ENCODE measurements around the gene CCDC6. TPM values are rescaled to one million over a fixed set of nuclear protein-coding genes. Genes with fewer than 3 reads are reported as not detected.
A peak's percentile ranks its signal among the peaks of the same experiment; 100 is the strongest.

Gene CCDC6
- total RNA-seq, 1 experiment from 2014 or later, result 116 TPM

GRCh38 chr10:59812519-59813122 lies 93.7 kb downstream of the CCDC6 start:
- no peak for DNase-seq
- Histone ChIP-seq H3K4me1 (no peaks in the 10 kb centered on the region), H3K36me3 (ENCODE audit: control insufficient read depth, insufficient read depth, low read length) (peaks cover 10% of the 10 kb centered on the region), H3K4me3 (ENCODE audit: low read depth, low read length) (no peak overlapping the region), H3K27me3 (replicated peaks; ENCODE audit: control insufficient read depth, insufficient read depth, low read length) (no peaks in the 10 kb centered on the region), H3K9me3 (no peaks in the 10 kb centered on the region)
- H3K9me3 Mint-ChIP-seq (ENCODE audit: unreplicated experiment), result no peaks in the 10 kb centered on the region
- TF ChIP-seq CTCF (IDR thresholded peaks at IDR 0.05; ENCODE audit: insufficient read depth in 1 of 2, low read depth in 1 of 2, low read length in 1 of 2, severe bottlenecking in 1 of 2, unreplicated experiment in 1 of 2), result no peak
- H3K27ac Mint-ChIP-seq (ENCODE audit: unreplicated experiment), result no peak overlapping the region
- POLR2A ChIA-PET, result no interaction called here
- CTCF ChIA-PET, result interaction anchor here (0.7 to 1.0 kb wide), 2 partner anchors 173 to 228 kb away, joined by 3 to 4 read pairs; no protein-coding TSS in a partner anchor
- peaks cover 74% of the 10 kb centered on the region for H3K36me3 Mint-ChIP-seq (ENCODE audit: insufficient read depth, unreplicated experiment)
- no peak overlapping the region for H3K4me3 Mint-ChIP-seq (ENCODE audit: unreplicated experiment)
- BruUV-seq (replicated peaks), result no TSS peak
- intact Hi-C loops (cut with micrococcal nuclease; ENCODE audit: unreplicated experiment), result loop anchor here (10.0 kb wide), 1 partner anchor 568 kb away; no protein-coding TSS in a partner anchor
- no peaks in the 10 kb centered on the region for H3K27me3 Mint-ChIP-seq (ENCODE audit: insufficient read depth, unreplicated experiment)
- H3K4me1 Mint-ChIP-seq (ENCODE audit: low read depth, unreplicated experiment), result no peaks in the 10 kb centered on the region

GRCh38 chr10:59809644-59809974 lies 96.7 kb downstream of the CCDC6 start:
- no peaks in the 10 kb centered on the region for H3K4me1 Mint-ChIP-seq (ENCODE audit: low read depth, unreplicated experiment)
- H3K9me3 Mint-ChIP-seq (ENCODE audit: unreplicated experiment), result no peaks in the 10 kb centered on the region
- Histone ChIP-seq H3K27me3 (replicated peaks; ENCODE audit: control insufficient read depth, insufficient read depth, low read length) (no peaks in the 10 kb centered on the region), H3K4me3 (ENCODE audit: low read depth, low read length) (no peak overlapping the region), H3K4me1 (no peaks in the 10 kb centered on the region), H3K36me3 (ENCODE audit: control insufficient read depth, insufficient read depth, low read length) (peaks cover 10% of the 10 kb centered on the region), H3K9me3 (no peaks in the 10 kb centered on the region)
- H3K27ac Mint-ChIP-seq (ENCODE audit: unreplicated experiment), result no peak overlapping the region
- CTCF ChIA-PET, result interaction anchor here (1.1 kb wide), 1 partner anchor 21 kb away, joined by 3 read pairs; no protein-coding TSS in a partner anchor
- BruUV-seq (replicated peaks), result no TSS peak
- no peak overlapping the region for H3K4me3 Mint-ChIP-seq (ENCODE audit: unreplicated experiment)
- no peaks in the 10 kb centered on the region for H3K27me3 Mint-ChIP-seq (ENCODE audit: insufficient read depth, unreplicated experiment)
- TF ChIP-seq CTCF (IDR thresholded peaks at IDR 0.05; ENCODE audit: insufficient read depth in 1 of 2, low read depth in 1 of 2, low read length in 1 of 2, severe bottlenecking in 1 of 2, unreplicated experiment in 1 of 2), result no peak
- peaks cover 86% of the 10 kb centered on the region for H3K36me3 Mint-ChIP-seq (ENCODE audit: insufficient read depth, unreplicated experiment)
- POLR2A ChIA-PET, result no interaction called here
- DNase-seq, result no peak
- intact Hi-C loops (cut with micrococcal nuclease; ENCODE audit: unreplicated experiment), result loop anchor here (1.0 to 5.0 kb wide), 5 partner anchors 101 to 857 kb away; partner anchors contain the start of gene SLC16A9

GRCh38 chr10:59808896-59809643 lies 97.3 kb downstream of the CCDC6 start:
- Histone ChIP-seq H3K36me3 (ENCODE audit: control insufficient read depth, insufficient read depth, low read length) (peaks cover 10% of the 10 kb centered on the region), H3K4me1 (no peaks in the 10 kb centered on the region), H3K4me3 (ENCODE audit: low read depth, low read length) (no peak overlapping the region), H3K27me3 (replicated peaks; ENCODE audit: control insufficient read depth, insufficient read depth, low read length) (no peaks in the 10 kb centered on the region), H3K9me3 (no peaks in the 10 kb centered on the region)
- intact Hi-C loops (cut with micrococcal nuclease; ENCODE audit: unreplicated experiment), result loop anchor here (1.0 to 5.0 kb wide), 5 partner anchors 100 to 857 kb away; partner anchors contain the start of gene SLC16A9
- Mint-ChIP-seq H3K4me1 (ENCODE audit: low read depth, unreplicated experiment) (no peaks in the 10 kb centered on the region), H3K36me3 (ENCODE audit: insufficient read depth, unreplicated experiment) (peaks cover 86% of the 10 kb centered on the region), H3K4me3 (ENCODE audit: unreplicated experiment) (no peak overlapping the region), H3K27ac (ENCODE audit: unreplicated experiment) (no peak overlapping the region), H3K27me3 (ENCODE audit: insufficient read depth, unreplicated experiment) (no peaks in the 10 kb centered on the region), H3K9me3 (ENCODE audit: unreplicated experiment) (no peaks in the 10 kb centered on the region)
- BruUV-seq (replicated peaks), result no TSS peak
- POLR2A ChIA-PET, result no interaction called here
- CTCF ChIA-PET, result interaction anchor here (0.5 to 1.2 kb wide), 3 partner anchors 22 to 181 kb away, joined by 3 to 5 read pairs (median 3); no protein-coding TSS in a partner anchor
- peak; percentile 84 to 90 for DNase-seq
- TF ChIP-seq CTCF (IDR thresholded peaks at IDR 0.05; ENCODE audit: insufficient read depth in 1 of 2, low read depth in 1 of 2, low read length in 1 of 2, severe bottlenecking in 1 of 2, unreplicated experiment in 1 of 2), result peak; percentile 87 to 92

All from Caco-2 (cell line).